ENCODE measurements around the gene PFKP.

DNA sequence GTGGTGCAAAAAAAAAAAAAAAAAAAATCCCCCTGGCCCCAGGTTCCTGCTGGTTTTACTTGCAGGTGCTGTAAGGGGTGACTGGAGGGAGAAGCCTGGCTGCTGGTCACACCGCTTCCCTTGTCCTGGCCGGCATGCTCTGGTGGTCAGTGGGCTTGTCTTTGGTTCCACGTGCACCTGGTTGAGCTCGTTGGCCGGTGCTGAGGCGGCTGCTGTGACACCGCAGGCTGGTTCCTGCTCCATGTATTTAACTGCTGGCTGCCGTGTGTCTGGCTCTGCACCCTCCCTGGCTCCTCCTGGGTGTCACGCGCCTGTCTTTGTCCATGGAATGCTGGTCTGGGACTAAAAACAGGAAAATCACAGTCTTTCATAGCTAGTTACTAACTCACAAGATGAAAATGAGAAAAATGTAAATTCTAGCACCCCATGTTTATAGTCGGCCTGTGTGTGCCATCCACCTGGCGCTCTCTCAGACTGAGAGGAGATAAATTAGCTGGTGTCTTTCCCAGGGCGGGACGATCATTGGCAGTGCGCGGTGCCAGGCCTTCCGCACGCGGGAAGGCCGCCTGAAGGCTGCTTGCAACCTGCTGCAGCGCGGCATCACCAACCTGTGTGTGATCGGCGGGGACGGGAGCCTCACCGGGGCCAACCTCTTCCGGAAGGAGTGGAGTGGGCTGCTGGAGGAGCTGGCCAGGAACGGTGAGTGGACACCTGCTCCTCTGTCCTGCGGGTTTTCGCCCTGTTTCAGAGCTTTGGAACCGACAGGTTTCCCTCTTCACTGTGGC is 33.7 kb downstream of the PFKP start:
- TF ChIP-seq, protein P1, sequence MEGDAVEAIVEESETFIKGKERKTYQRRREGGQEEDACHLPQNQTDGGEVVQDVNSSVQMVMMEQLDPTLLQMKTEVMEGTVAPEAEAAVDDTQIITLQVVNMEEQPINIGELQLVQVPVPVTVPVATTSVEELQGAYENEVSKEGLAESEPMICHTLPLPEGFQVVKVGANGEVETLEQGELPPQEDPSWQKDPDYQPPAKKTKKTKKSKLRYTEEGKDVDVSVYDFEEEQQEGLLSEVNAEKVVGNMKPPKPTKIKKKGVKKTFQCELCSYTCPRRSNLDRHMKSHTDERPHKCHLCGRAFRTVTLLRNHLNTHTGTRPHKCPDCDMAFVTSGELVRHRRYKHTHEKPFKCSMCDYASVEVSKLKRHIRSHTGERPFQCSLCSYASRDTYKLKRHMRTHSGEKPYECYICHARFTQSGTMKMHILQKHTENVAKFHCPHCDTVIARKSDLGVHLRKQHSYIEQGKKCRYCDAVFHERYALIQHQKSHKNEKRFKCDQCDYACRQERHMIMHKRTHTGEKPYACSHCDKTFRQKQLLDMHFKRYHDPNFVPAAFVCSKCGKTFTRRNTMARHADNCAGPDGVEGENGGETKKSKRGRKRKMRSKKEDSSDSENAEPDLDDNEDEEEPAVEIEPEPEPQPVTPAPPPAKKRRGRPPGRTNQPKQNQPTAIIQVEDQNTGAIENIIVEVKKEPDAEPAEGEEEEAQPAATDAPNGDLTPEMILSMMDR (IDR thresholded peaks at IDR 0.05): no peak
- TF ChIP-seq POLR2A (IDR thresholded peaks at IDR 0.05): no peak
